ENCODE data around the gene RNF141. TPM values are rescaled to one million over a fixed set of nuclear protein-coding genes. Genes with fewer than 3 reads are reported as not detected.

Gene RNF141
- total and polyA plus RNA-seq, 7 experiments from 2014 or later, result 11.9 to 26.6 (median 17.3) TPM

- ChIA-PET CTCF (interaction anchor here (1.0 kb wide), 1 partner anchor 71 kb away, joined by 3 read pairs; no protein-coding TSS in a partner anchor), POLR2A (no interaction called here)
- ATAC-seq, result no peak
- Mint-ChIP-seq H3K27ac (peak overlapping the region in 1 of 9 donors; percentile 36), H3K36me3 (peaks cover 16 to 30% (median 17%) of the 10 kb centered on the region in 5 donors), H3K4me1 (peaks cover 0 to 22% (median 8%) of the 10 kb centered on the region in 7 donors), H3K9me3 (no peaks in the 10 kb centered on the region), H3K4me3 (no peak overlapping the region), H3K27me3 (no peaks in the 10 kb centered on the region)
- intact Hi-C loops (cut with micrococcal nuclease), result no loop called here
- no peaks in the 10 kb centered on the region for H3K9me3 ChIP-seq (ENCODE audit: control insufficient read depth in 2 of 3, low read length in 3 of 3)
- no peak for DNase-seq
- no peak overlapping the region for H3K27ac ChIP-seq (ENCODE audit: low read depth, low read length)
- H3K27me3 ChIP-seq (ENCODE audit: control insufficient read depth in 2 of 2, insufficient read depth in 2 of 2, low read length in 2 of 2), result no peaks in the 10 kb centered on the region
- peaks cover 0 to 89% (median 7%) of the 10 kb centered on the region in 3 experiments for H3K36me3 ChIP-seq (ENCODE audit: control insufficient read depth in 2 of 3, insufficient read depth in 3 of 3, low read length in 3 of 3)
- no peaks in the 10 kb centered on the region for H3K4me1 ChIP-seq (ENCODE audit: control insufficient read depth in 2 of 2, insufficient read depth in 2 of 2, low read length in 2 of 2)
- no peak overlapping the region for H3K4me3 ChIP-seq (ENCODE audit: low read length)
Measured at GRCh38 chr11:10484461-10485180, 56.4 kb downstream of the RNF141 start.

- DNase-seq, result no peak
- H3K9me3 Mint-ChIP-seq, result no peaks in the 10 kb centered on the region
- peak overlapping the region in 3 of 9 donors; percentile 11 to 48 (median 24) for H3K27ac Mint-ChIP-seq
- H3K4me3 Mint-ChIP-seq, result peak overlapping the region in 1 of 10 donors; percentile 20
- H3K4me1 Mint-ChIP-seq, result peaks cover 4 to 15% (median 8%) of the 10 kb centered on the region in 7 donors
- Histone ChIP-seq H3K4me1 (ENCODE audit: control insufficient read depth in 2 of 2, insufficient read depth in 2 of 2, low read length in 2 of 2) (no peaks in the 10 kb centered on the region), H3K36me3 (ENCODE audit: control insufficient read depth in 2 of 3, insufficient read depth in 3 of 3, low read length in 3 of 3) (peaks cover 0 to 89% (median 11%) of the 10 kb centered on the region in 3 experiments), H3K4me3 (ENCODE audit: low read length) (no peak overlapping the region), H3K9me3 (ENCODE audit: control insufficient read depth in 2 of 3, low read length in 3 of 3) (no peaks in the 10 kb centered on the region), H3K27me3 (ENCODE audit: control insufficient read depth in 2 of 2, insufficient read depth in 2 of 2, low read length in 2 of 2) (no peaks in the 10 kb centered on the region), H3K27ac (ENCODE audit: low read depth, low read length) (no peak overlapping the region)
- H3K36me3 Mint-ChIP-seq, result peaks cover 16 to 30% (median 17%) of the 10 kb centered on the region in 5 donors
- no peaks in the 10 kb centered on the region for H3K27me3 Mint-ChIP-seq
- no peak for ATAC-seq
- intact Hi-C loops (cut with micrococcal nuclease), result no loop called here
- ChIA-PET POLR2A (interaction anchor here (0.9 kb wide), 1 partner anchor 34 kb away, joined by 3 read pairs; no protein-coding TSS in a partner anchor), CTCF (no interaction called here)
Measured at GRCh38 chr11:10483584-10483983, 57.4 kb downstream of the RNF141 start.

- no peak overlapping the region for H3K4me3 ChIP-seq (ENCODE audit: low read length)
- H3K36me3 ChIP-seq (ENCODE audit: control insufficient read depth in 2 of 3, insufficient read depth in 3 of 3, low read length in 3 of 3), result peaks cover 0 to 89% (median 11%) of the 10 kb centered on the region in 3 experiments
- H3K36me3 Mint-ChIP-seq, result peaks cover 14 to 30% (median 16%) of the 10 kb centered on the region in 5 donors
- no peaks in the 10 kb centered on the region for H3K4me1 ChIP-seq (ENCODE audit: control insufficient read depth in 2 of 2, insufficient read depth in 2 of 2, low read length in 2 of 2)
- H3K9me3 Mint-ChIP-seq, result no peaks in the 10 kb centered on the region
- no peak overlapping the region for H3K27ac ChIP-seq (ENCODE audit: low read depth, low read length)
- DNase-seq (no peak), ATAC-seq (no peak)
- intact Hi-C loops (cut with micrococcal nuclease), result no loop called here
- ChIA-PET CTCF (no interaction called here), POLR2A (interaction anchor here (0.7 to 0.9 kb wide), 2 partner anchors 33 to 34 kb away, joined by 3 read pairs; no protein-coding TSS in a partner anchor)
- no peaks in the 10 kb centered on the region for H3K27me3 Mint-ChIP-seq
- no peak overlapping the region for H3K4me3 Mint-ChIP-seq
- no peaks in the 10 kb centered on the region for H3K27me3 ChIP-seq (ENCODE audit: control insufficient read depth in 2 of 2, insufficient read depth in 2 of 2, low read length in 2 of 2)
- peaks cover 4 to 12% (median 8%) of the 10 kb centered on the region in 7 donors for H3K4me1 Mint-ChIP-seq
- no peaks in the 10 kb centered on the region for H3K9me3 ChIP-seq (ENCODE audit: control insufficient read depth in 2 of 3, low read length in 3 of 3)
- peak overlapping the region in 4 of 9 donors; percentile 11 to 83 (median 36) for H3K27ac Mint-ChIP-seq
Measured at GRCh38 chr11:10483174-10483573, 57.8 kb downstream of the RNF141 start.

- H3K36me3 Mint-ChIP-seq, result peaks cover 11 to 27% (median 13%) of the 10 kb centered on the region in 5 donors
- peaks cover 0 to 92% (median 6%) of the 10 kb centered on the region in 3 experiments for H3K36me3 ChIP-seq (ENCODE audit: control insufficient read depth in 2 of 3, insufficient read depth in 3 of 3, low read length in 3 of 3)
- CTCF ChIA-PET, result interaction anchor here (0.7 to 0.9 kb wide), 2 partner anchors 20 to 398 kb away, joined by 3 to 5 read pairs; no protein-coding TSS in a partner anchor
- H3K27ac Mint-ChIP-seq, result peak overlapping the region in 2 of 9 donors; percentile 13 to 20
- no peak overlapping the region for H3K27ac ChIP-seq (ENCODE audit: low read depth, low read length)
- H3K27me3 Mint-ChIP-seq, result no peaks in the 10 kb centered on the region
- POLR2A ChIA-PET, result no interaction called here
- no peaks in the 10 kb centered on the region for H3K9me3 ChIP-seq (ENCODE audit: control insufficient read depth in 2 of 3, low read length in 3 of 3)
- DNase-seq, result no peak
- no peaks in the 10 kb centered on the region for H3K9me3 Mint-ChIP-seq
- no peak for ATAC-seq
- no peaks in the 10 kb centered on the region for H3K4me1 ChIP-seq (ENCODE audit: control insufficient read depth in 2 of 2, insufficient read depth in 2 of 2, low read length in 2 of 2)
- intact Hi-C loops (cut with micrococcal nuclease), result loop anchor here in 1 of 2 donors (2.0 kb wide), 1 partner anchor 25 kb away; no protein-coding TSS in a partner anchor
- H3K4me1 Mint-ChIP-seq, result peaks cover 4 to 18% (median 7%) of the 10 kb centered on the region in 7 donors
- H3K4me3 Mint-ChIP-seq, result no peak overlapping the region
- no peaks in the 10 kb centered on the region for H3K27me3 ChIP-seq (ENCODE audit: control insufficient read depth in 2 of 2, insufficient read depth in 2 of 2, low read length in 2 of 2)
- H3K4me3 ChIP-seq (ENCODE audit: low read length), result no peak overlapping the region
Measured at GRCh38 chr11:10481560-10482349, 59.2 kb downstream of the RNF141 start.

- H3K9me3 Mint-ChIP-seq, result no peaks in the 10 kb centered on the region
- intact Hi-C loops (cut with micrococcal nuclease), result loop anchor here in 1 of 2 donors (2.0 kb wide), 1 partner anchor 24 kb away; no protein-coding TSS in a partner anchor
- ChIA-PET POLR2A (no interaction called here), CTCF (no interaction called here)
- peaks cover 4 to 25% (median 8%) of the 10 kb centered on the region in 7 donors for H3K4me1 Mint-ChIP-seq
- H3K27ac ChIP-seq (ENCODE audit: low read depth, low read length), result no peak overlapping the region
- ATAC-seq (no peak), DNase-seq (no peak)
- peaks cover 0 to 90% (median 4%) of the 10 kb centered on the region in 3 experiments for H3K36me3 ChIP-seq (ENCODE audit: control insufficient read depth in 2 of 3, insufficient read depth in 3 of 3, low read length in 3 of 3)
- no peak overlapping the region for H3K4me3 Mint-ChIP-seq
- H3K27me3 Mint-ChIP-seq, result no peaks in the 10 kb centered on the region
- no peaks in the 10 kb centered on the region for H3K9me3 ChIP-seq (ENCODE audit: control insufficient read depth in 2 of 3, low read length in 3 of 3)
- H3K27ac Mint-ChIP-seq, result peak overlapping the region in 4 of 9 donors; percentile 12 to 63 (median 25)
- no peaks in the 10 kb centered on the region for H3K4me1 ChIP-seq (ENCODE audit: control insufficient read depth in 2 of 2, insufficient read depth in 2 of 2, low read length in 2 of 2)
- no peaks in the 10 kb centered on the region for H3K27me3 ChIP-seq (ENCODE audit: control insufficient read depth in 2 of 2, insufficient read depth in 2 of 2, low read length in 2 of 2)
- H3K4me3 ChIP-seq (ENCODE audit: low read length), result no peak overlapping the region
- peaks cover 8 to 32% (median 11%) of the 10 kb centered on the region in 5 donors for H3K36me3 Mint-ChIP-seq
Measured at GRCh38 chr11:10480760-10481159, 60.2 kb downstream of the RNF141 start.

- no peak overlapping the region for H3K4me3 ChIP-seq (ENCODE audit: low read length)
- no peak overlapping the region for H3K4me3 Mint-ChIP-seq
- no peak overlapping the region for H3K27ac ChIP-seq (ENCODE audit: low read depth, low read length)
- no peaks in the 10 kb centered on the region for H3K9me3 ChIP-seq (ENCODE audit: control insufficient read depth in 2 of 3, low read length in 3 of 3)
- no peaks in the 10 kb centered on the region for H3K27me3 ChIP-seq (ENCODE audit: control insufficient read depth in 2 of 2, insufficient read depth in 2 of 2, low read length in 2 of 2)
- H3K36me3 Mint-ChIP-seq, result peaks cover 8 to 36% (median 13%) of the 10 kb centered on the region in 5 donors
- peaks cover 0 to 90% (median 4%) of the 10 kb centered on the region in 3 experiments for H3K36me3 ChIP-seq (ENCODE audit: control insufficient read depth in 2 of 3, insufficient read depth in 3 of 3, low read length in 3 of 3)
- DNase-seq (no peak), ATAC-seq (no peak)
- H3K4me1 ChIP-seq (ENCODE audit: control insufficient read depth in 2 of 2, insufficient read depth in 2 of 2, low read length in 2 of 2), result no peaks in the 10 kb centered on the region
- ChIA-PET CTCF (interaction anchor here (0.5 to 1.6 kb wide), 2 partner anchors 74 to 214 kb away, joined by 3 read pairs; no protein-coding TSS in a partner anchor), POLR2A (interaction anchor here (0.9 kb wide), 1 partner anchor 21 kb away, joined by 3 read pairs; no protein-coding TSS in a partner anchor)
- no peaks in the 10 kb centered on the region for H3K27me3 Mint-ChIP-seq
- intact Hi-C loops (cut with micrococcal nuclease), result loop anchor here in 1 of 2 donors (2.0 kb wide), 1 partner anchor 23 kb away; no protein-coding TSS in a partner anchor
- peak overlapping the region in 4 of 9 donors; percentile 19 to 54 (median 28) for H3K27ac Mint-ChIP-seq
- H3K4me1 Mint-ChIP-seq, result peaks cover 8 to 31% (median 15%) of the 10 kb centered on the region in 7 donors
- no peaks in the 10 kb centered on the region for H3K9me3 Mint-ChIP-seq
Measured at GRCh38 chr11:10480026-10480425, 61.0 kb downstream of the RNF141 start.
